ENCODE measurements around the gene SNED1. TPM values are rescaled to one million over a fixed set of nuclear protein-coding genes. Genes with fewer than 3 reads are reported as not detected.

SNED1 gene
- polyA plus RNA-seq, 1 donor (not counting 4 experiments of a cell fraction or from before 2014, with no cell fraction given), result 0.12 TPM

- no peak overlapping the region for H3K4me3 ChIP-seq (ENCODE audit: control insufficient read depth in 2 of 3, extremely low read depth in 1 of 3, insufficient read depth in 2 of 3, low read depth in 1 of 3, low read length in 3 of 3)
- no peaks in the 10 kb centered on the region for H3K4me1 ChIP-seq (ENCODE audit: control insufficient read depth, extremely low read depth, insufficient read depth, low read length)
- H2AFZ ChIP-seq (ENCODE audit: control insufficient read depth, low read length), result no peak overlapping the region
- no peak for DNase-seq (ENCODE audit: low read depth, low spot score)
- no peaks in the 10 kb centered on the region for H3K9me1 ChIP-seq (ENCODE audit: control insufficient read depth, extremely low read depth, insufficient read depth, low read length)
- dilution Hi-C loops (cut with MboI; ENCODE audit: extremely low pct_ligation_motif_present, low sequenced_read_pairs), result no loop called here
- no peaks in the 10 kb centered on the region for H3K27me3 ChIP-seq (ENCODE audit: control insufficient read depth, extremely low read depth, insufficient read depth, low read length)
- H3K4me2 ChIP-seq (ENCODE audit: control insufficient read depth, extremely low read depth, insufficient read depth, low read depth, low read length), result no peak overlapping the region
- no peaks in the 10 kb centered on the region for H3K79me2 ChIP-seq (ENCODE audit: control insufficient read depth, insufficient read depth, low read length)
- TF ChIP-seq EZH2 (IDR thresholded peaks at IDR 0.05; ENCODE audit: low read length) (no peak), CTCF (optimal IDR thresholded peaks at IDR 0.05 in 1 of 3, IDR thresholded peaks at IDR 0.05 in 1 of 3, conservative IDR thresholded peaks at IDR 0.05 in 1 of 3; ENCODE audit: extremely low read depth in 1 of 3, insufficient read depth in 2 of 3, low read length in 3 of 3) (no peak)
- FAIRE-seq, result no peak
- peaks cover 0 to 2% of the 10 kb centered on the region in 2 experiments for H3K36me3 ChIP-seq (ENCODE audit: control insufficient read depth in 2 of 2, extremely low read depth in 1 of 2, insufficient read depth in 2 of 2, low read length in 2 of 2)
- H3K9ac ChIP-seq (ENCODE audit: control insufficient read depth, extremely low read depth, insufficient read depth, low read length), result no peak overlapping the region
- H3K27ac ChIP-seq (ENCODE audit: control insufficient read depth, insufficient read depth, low read length), result no peak overlapping the region
- H4K20me1 ChIP-seq (ENCODE audit: control insufficient read depth, extremely low read depth, insufficient read depth, low read length), result no peaks in the 10 kb centered on the region
- H3K9me3 ChIP-seq (ENCODE audit: control insufficient read depth, low read depth, low read length), result no peaks in the 10 kb centered on the region
Measured at GRCh38 chr2:241137276-241138190, 139.1 kb downstream of the SNED1 start.

- Histone ChIP-seq H3K79me2 (ENCODE audit: control insufficient read depth, insufficient read depth, low read length) (no peaks in the 10 kb centered on the region), H3K9me1 (ENCODE audit: control insufficient read depth, extremely low read depth, insufficient read depth, low read length) (no peaks in the 10 kb centered on the region), H3K9ac (ENCODE audit: control insufficient read depth, extremely low read depth, insufficient read depth, low read length) (no peak overlapping the region), H3K27me3 (ENCODE audit: control insufficient read depth, extremely low read depth, insufficient read depth, low read length) (no peaks in the 10 kb centered on the region), H3K9me3 (ENCODE audit: control insufficient read depth, low read depth, low read length) (no peaks in the 10 kb centered on the region), H3K4me1 (ENCODE audit: control insufficient read depth, extremely low read depth, insufficient read depth, low read length) (no peaks in the 10 kb centered on the region), H3K27ac (ENCODE audit: control insufficient read depth, insufficient read depth, low read length) (no peak overlapping the region), H3K4me2 (ENCODE audit: control insufficient read depth, extremely low read depth, insufficient read depth, low read depth, low read length) (no peak overlapping the region), H3K4me3 (ENCODE audit: control insufficient read depth in 2 of 3, extremely low read depth in 1 of 3, insufficient read depth in 2 of 3, low read depth in 1 of 3, low read length in 3 of 3) (no peak overlapping the region), H2AFZ (ENCODE audit: control insufficient read depth, low read length) (no peak overlapping the region), H3K36me3 (ENCODE audit: control insufficient read depth in 2 of 2, extremely low read depth in 1 of 2, insufficient read depth in 2 of 2, low read length in 2 of 2) (peaks cover 0 to 2% of the 10 kb centered on the region in 2 experiments), H4K20me1 (ENCODE audit: control insufficient read depth, extremely low read depth, insufficient read depth, low read length) (no peaks in the 10 kb centered on the region)
- dilution Hi-C loops (cut with MboI; ENCODE audit: extremely low pct_ligation_motif_present, low sequenced_read_pairs), result no loop called here
- FAIRE-seq (no peak), DNase-seq (ENCODE audit: low read depth, low spot score) (no peak)
- no peak for TF ChIP-seq CTCF (optimal IDR thresholded peaks at IDR 0.05 in 1 of 3, IDR thresholded peaks at IDR 0.05 in 1 of 3, conservative IDR thresholded peaks at IDR 0.05 in 1 of 3; ENCODE audit: extremely low read depth in 1 of 3, insufficient read depth in 2 of 3, low read length in 3 of 3)
- TF ChIP-seq EZH2 (IDR thresholded peaks at IDR 0.05; ENCODE audit: low read length), result no peak
Measured at GRCh38 chr2:241138471-241138870, 140.1 kb downstream of the SNED1 start.
